IMR-90 (cell line): ENCODE data around the gene PHF11. TPM values are rescaled to one million over a fixed set of nuclear protein-coding genes. Genes with fewer than 3 reads are reported as not detected.

Source experiments
- ATAC-seq: fragments of 200-7000 bp; cut with Tn5 transposase; 2 replicates; pipeline ENCODE4 v1.9.1; 2020; ENCODE audit warnings: low read depth, mild to moderate bottlenecking, moderate library complexity
- BruUV-seq: library from RNA; stranded (reverse); fragments of 400-500 nt; replicated peaks from 2 replicates; lab custom pipeline; 2021; lab: Mats Ljungman, UMichigan
- CTCF ChIA-PET: fragments of 300-600 bp; formaldehyde crosslinking; extraction: SDS; loops from one replicate; lab custom pipeline; 2021; ENCODE audit warnings: antibody characterized with exemption; lab: Yijun Ruan, JAX
- POLR2A ChIA-PET: fragments of 300-600 bp; sonication (Branson Sonifier 250); formaldehyde crosslinking; loops from one replicate; lab custom pipeline; 2022; ENCODE audit warnings: antibody characterized with exemption; ENCODE audit not compliant: unreplicated experiment; lab: Charles Lee
- DNase-seq: peaks from one replicate; pipeline ENCODE4 v3.0.0; 2013
- H2AFZ ChIP-seq: replicated peaks from 2 replicates; pipeline ENCODE3; 2013; ENCODE audit warnings: low read length, mild to moderate bottlenecking; ENCODE audit not compliant: poor library complexity
- H2AK5ac ChIP-seq: 2 replicates; pipeline ENCODE4 v1.6.1; 2013; ENCODE audit warnings: low read depth, low read length, inconsistent platforms
- H2AK9ac ChIP-seq: replicated peaks from 2 replicates; pipeline ENCODE3; 2013; ENCODE audit warnings: mild to moderate bottlenecking, low read depth, low read length, moderate library complexity; ENCODE audit not compliant: poor library complexity
- H2BK120ac ChIP-seq: 2 replicates; pipeline ENCODE4 v1.6.1; 2013; ENCODE audit warnings: low read depth, low read length, inconsistent platforms
- H2BK15ac ChIP-seq: 3 replicates; pipeline ENCODE4 v1.6.1; 2013; ENCODE audit warnings: low read depth, low read length, inconsistent platforms
- H2BK20ac ChIP-seq: 2 replicates; pipeline ENCODE4 v1.6.1; 2013; ENCODE audit warnings: low read depth, mild to moderate bottlenecking, inconsistent platforms, low read length, moderate library complexity
- H2BK5ac ChIP-seq: 2 replicates; pipeline ENCODE4 v1.6.1; 2013; ENCODE audit warnings: mild to moderate bottlenecking, low read depth, low read length, inconsistent platforms; ENCODE audit not compliant: poor library complexity, severe bottlenecking
- H3K14ac ChIP-seq: replicated peaks from 2 replicates; pipeline ENCODE4 v1.6.1; 2013; ENCODE audit warnings: low read depth, low read length, inconsistent platforms
- H3K18ac ChIP-seq: 2 replicates; pipeline ENCODE4 v1.6.1; 2013; ENCODE audit warnings: low read depth, low read length, control low read depth
- H3K23ac ChIP-seq: 2 replicates; pipeline ENCODE4 v1.6.1; 2013; ENCODE audit warnings: low read depth, low read length, inconsistent platforms
- H3K27ac ChIP-seq: 2 replicates; pipeline ENCODE4 v1.5.1; 2013; ENCODE audit warnings: mild to moderate bottlenecking, control low read depth, low read length; ENCODE audit not compliant: insufficient read depth
- H3K27me3 ChIP-seq: 2 replicates; pipeline ENCODE4 v1.6.1; 2013; ENCODE audit warnings: low read length; ENCODE audit not compliant: control insufficient read depth, insufficient read depth
- H3K36me3 ChIP-seq: 2 replicates; pipeline ENCODE4 v1.6.1; 2013; ENCODE audit warnings: low read length, mixed read lengths; ENCODE audit not compliant: control insufficient read depth, insufficient read depth
- H3K4ac ChIP-seq: 2 replicates; pipeline ENCODE4 v1.6.1; 2013; ENCODE audit warnings: low read depth, low read length, inconsistent platforms
- H3K4me1 ChIP-seq: 2 replicates; pipeline ENCODE4 v1.6.1; 2013; ENCODE audit warnings: low read length, mixed read lengths; ENCODE audit not compliant: control insufficient read depth, insufficient read depth
- H3K4me2 ChIP-seq: 2 replicates; pipeline ENCODE4 v1.6.1; 2013; ENCODE audit warnings: low read depth, mild to moderate bottlenecking, control low read depth, low read length, moderate library complexity
- H3K4me3 ChIP-seq: 2 replicates; pipeline ENCODE4 v1.5.1; 2013; ENCODE audit warnings: low read depth, mild to moderate bottlenecking, control low read depth, low read length, moderate library complexity; ENCODE audit not compliant: insufficient read depth
- H3K56ac ChIP-seq: 2 replicates; pipeline ENCODE4 v1.6.1; 2013; ENCODE audit warnings: low read length, inconsistent platforms; ENCODE audit not compliant: insufficient read depth; ENCODE audit errors: extremely low read depth
- H3K79me1 ChIP-seq, 2 experiments: 2 replicates each; pipeline ENCODE4 v1.6.1; 2013; ENCODE audit warnings: low read length in 2 of 2, inconsistent platforms in 1 of 2, low read depth in 1 of 2
- H3K9ac ChIP-seq: 2 replicates; pipeline ENCODE4 v1.6.1; 2013; ENCODE audit warnings: low read depth, low read length, control low read depth
- H3K9me1 ChIP-seq: 2 replicates; pipeline ENCODE4 v1.6.1; 2013; ENCODE audit warnings: low read length, inconsistent platforms; ENCODE audit not compliant: insufficient read depth
- H3K9me3 ChIP-seq: 2 replicates; pipeline ENCODE4 v1.6.1; 2013; ENCODE audit warnings: low read length; ENCODE audit not compliant: control insufficient read depth, insufficient read depth
- H4K20me1 ChIP-seq: 2 replicates; pipeline ENCODE4 v1.6.1; 2013; ENCODE audit warnings: low read length, inconsistent platforms; ENCODE audit not compliant: insufficient read depth
- H4K5ac ChIP-seq: 2 replicates; pipeline ENCODE4 v1.6.1; 2013; ENCODE audit warnings: mild to moderate bottlenecking, low read depth, low read length, control low read depth
- H4K8ac ChIP-seq, 2 experiments: 2 replicates each; pipeline ENCODE4 v1.6.1; 2013; ENCODE audit warnings: low read depth in 2 of 2, low read length in 2 of 2, control low read depth in 1 of 2, inconsistent platforms in 1 of 2
- H4K91ac ChIP-seq: 2 replicates; pipeline ENCODE4 v1.6.1; 2013; ENCODE audit warnings: low read depth, low read length, inconsistent platforms; ENCODE audit not compliant: insufficient read depth
- BHLHE40 ChIP-seq: fragments of 150-350 bp; IDR thresholded peaks from 2 replicates; pipeline ENCODE4 v1.6.1; 2016; ENCODE audit warnings: mild to moderate bottlenecking, low read depth, low read length
- CEBPB ChIP-seq: IDR thresholded peaks from 2 replicates; pipeline ENCODE4 v1.6.1; 2012; ENCODE audit warnings: low read depth, low read length, improper control_type of control experiment
- CHD1 ChIP-seq: IDR thresholded peaks from 2 replicates; pipeline ENCODE4 v1.6.1; 2012; ENCODE audit warnings: low read depth, low read length, improper control_type of control experiment
- ELK1 ChIP-seq: fragments of 150-350 bp; IDR thresholded peaks from 2 replicates; pipeline ENCODE4 v1.6.1; 2016; ENCODE audit warnings: low read depth, mild to moderate bottlenecking, low read length, moderate library complexity, borderline replicate concordance
- FOS ChIP-seq: fragments of 150-350 bp; IDR thresholded peaks from 2 replicates; pipeline ENCODE4 v1.6.1; 2016; ENCODE audit warnings: low read depth, low read length
- MAFK ChIP-seq: IDR thresholded peaks from 2 replicates; pipeline ENCODE4 v1.6.1; 2012; ENCODE audit warnings: low read depth, low read length, improper control_type of control experiment
- MAZ ChIP-seq: IDR thresholded peaks from 2 replicates; pipeline ENCODE4 v1.6.1; 2012; ENCODE audit warnings: low read depth, mild to moderate bottlenecking, low read length, improper control_type of control experiment, moderate library complexity, borderline replicate concordance
- MXI1 ChIP-seq: IDR thresholded peaks from 2 replicates; pipeline ENCODE4 v1.6.1; 2012; ENCODE audit warnings: low read depth, mild to moderate bottlenecking, low read length, moderate library complexity, borderline replicate concordance
- NFE2L2 ChIP-seq: fragments of 150-350 bp; IDR thresholded peaks from 2 replicates; pipeline ENCODE4 v1.6.1; 2016; ENCODE audit warnings: low read depth, mild to moderate bottlenecking, low read length
- POLR2A ChIP-seq: IDR thresholded peaks from 2 replicates; pipeline ENCODE4 v1.6.1; 2012; ENCODE audit warnings: mild to moderate bottlenecking, low read depth, low read length
- RAD21 ChIP-seq: IDR thresholded peaks from 2 replicates; pipeline ENCODE4 v1.6.1; 2012; ENCODE audit warnings: low read length, improper control_type of control experiment
- RCOR1 ChIP-seq: IDR thresholded peaks from 2 replicates; pipeline ENCODE4 v1.6.1; 2012; ENCODE audit warnings: mild to moderate bottlenecking, low read length, improper control_type of control experiment; ENCODE audit not compliant: insufficient replicate concordance
- RFX5 ChIP-seq: IDR thresholded peaks from 2 replicates; pipeline ENCODE4 v1.8.0; 2012; ENCODE audit warnings: low read depth, mild to moderate bottlenecking, low read length, moderate library complexity
- SMC3 ChIP-seq: fragments of 150-350 bp; IDR thresholded peaks from 2 replicates; pipeline ENCODE4 v1.6.1; 2016; ENCODE audit warnings: low read depth, mild to moderate bottlenecking, antibody characterized with exemption, low read length, moderate library complexity
- WGBS, 2 experiments: methylation state at CpG; one replicate each; pipeline versions ENCODE4 v1.1.5 to v1.1.7; 2013; ENCODE audit warnings: missing lambda C conversion rate in 2 of 2; ENCODE audit not compliant: insufficient read length in 1 of 2; ENCODE audit errors: extremely low coverage in 2 of 2; 5-methylcytosine and 5-hydroxymethylcytosine counted together
- dilution Hi-C: fragments of 300-500 bp; cut with HindIII; formaldehyde crosslinking; loops from one replicate; pipeline ENCODE4 v1.14.3; 2018; ENCODE audit warnings: low sequenced_read_pairs; ENCODE audit not compliant: unreplicated experiment
- in situ Hi-C: fragments of 300-500 bp; cut with MboI; formaldehyde crosslinking; loops from 3 replicates; pipeline ENCODE4 v1.14.3; 2019; ENCODE audit warnings: low sequenced_read_pairs, inconsistent platforms, mixed read lengths
- intact Hi-C: fragments of 100-400 bp; cut with micrococcal nuclease; formaldehyde crosslinking; loops from 2 replicates; pipeline ENCODE4 v1.10.0; 2022
- polyA plus RNA-seq, 3 experiments: library from polyadenylated mRNA; depleted of rRNA; stranded (reverse); fragments of >200 nt; gene quantifications; 2 replicates each; pipeline ENCODE4 v1.2.3, GENCODE V29; 2012; ENCODE audit warnings: low replicate concordance in 1 of 3
- total RNA-seq: library from RNA; depleted of rRNA; stranded (reverse); fragments of >200 nt; gene quantifications from 2 replicates; pipeline ENCODE4 v1.2.3, GENCODE V29; 2012
- TF ChIP-seq, protein P1 (sequence below): fragments of 150-350 bp; IDR thresholded peaks from 2 replicates; pipeline ENCODE4 v1.6.1; 2017; ENCODE audit warnings: mild to moderate bottlenecking, antibody characterized with exemption, low read length, low read depth
- TF ChIP-seq, protein P2 (sequence below): conservative IDR thresholded peaks from 2 replicates; pipeline ENCODE4 v1.5.1; 2012; ENCODE audit warnings: mild to moderate bottlenecking, low read depth, low read length, improper control_type of control experiment

PHF11 gene
- total and polyA plus RNA-seq, 2 of the 4 experiments (the other 2 are of a cell fraction) = 3.9 to 15.4 TPM

- TSS peak; percentile 14 for BruUV-seq
- Histone ChIP-seq H2BK5ac (no peak overlapping the region), H2AK9ac (no peak overlapping the region), H3K18ac (no peak overlapping the region), H2BK20ac (peak overlapping the region; percentile 6; the same call in 1 of the 2 replicates), H3K4me3 (no peak overlapping the region), H3K9me1 (peaks cover 14% of the 10 kb centered on the region; the same call in 1 of the 2 replicates), H4K8ac (no peak overlapping the region), H2BK120ac (no peak overlapping the region; the same call in 1 of the 2 replicates), H3K9ac (no peak overlapping the region), H3K9me3 (no peaks in the 10 kb centered on the region), H2AK5ac (peak overlapping the region; percentile 59), H3K4me1 (peaks cover 12% of the 10 kb centered on the region), H4K91ac (no peak overlapping the region; the same call in none of the 2 replicates), H3K36me3 (no peaks in the 10 kb centered on the region; the same call in 1 of the 2 replicates), H3K4ac (peak overlapping the region; percentile 19; the same call in 1 of the 2 replicates), H3K27me3 (no peaks in the 10 kb centered on the region), H3K27ac (no peak overlapping the region), H2BK15ac (peak overlapping the region; percentile 36; the same call in 1 of the 3 replicates), H3K4me2 (no peak overlapping the region), H4K20me1 (no peaks in the 10 kb centered on the region), H3K56ac (no peak overlapping the region), H3K23ac (0 out of 2 replicates have a peak overlapping the region, but pooled peaks have one; percentile 13), H2AFZ (no peak overlapping the region), H3K79me1 (peaks cover 0 to 27% of the 10 kb centered on the region in 2 experiments; a peak in 3 of 4 replicates), H4K5ac (no peak overlapping the region), H3K14ac (no peak overlapping the region)
- dilution Hi-C loops = no loop called here
- no peak for TF ChIP-seq NFE2L2
- no peak for TF ChIP-seq MXI1
- no peak for TF ChIP-seq RCOR1
- no peak for TF ChIP-seq SMC3
- TF ChIP-seq FOS = no peak
- TF ChIP-seq CHD1 = no peak
- TF ChIP-seq BHLHE40 = no peak
- TF ChIP-seq, protein P1, sequence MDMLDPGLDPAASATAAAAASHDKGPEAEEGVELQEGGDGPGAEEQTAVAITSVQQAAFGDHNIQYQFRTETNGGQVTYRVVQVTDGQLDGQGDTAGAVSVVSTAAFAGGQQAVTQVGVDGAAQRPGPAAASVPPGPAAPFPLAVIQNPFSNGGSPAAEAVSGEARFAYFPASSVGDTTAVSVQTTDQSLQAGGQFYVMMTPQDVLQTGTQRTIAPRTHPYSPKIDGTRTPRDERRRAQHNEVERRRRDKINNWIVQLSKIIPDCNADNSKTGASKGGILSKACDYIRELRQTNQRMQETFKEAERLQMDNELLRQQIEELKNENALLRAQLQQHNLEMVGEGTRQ = no peak
- TF ChIP-seq, protein P2, sequence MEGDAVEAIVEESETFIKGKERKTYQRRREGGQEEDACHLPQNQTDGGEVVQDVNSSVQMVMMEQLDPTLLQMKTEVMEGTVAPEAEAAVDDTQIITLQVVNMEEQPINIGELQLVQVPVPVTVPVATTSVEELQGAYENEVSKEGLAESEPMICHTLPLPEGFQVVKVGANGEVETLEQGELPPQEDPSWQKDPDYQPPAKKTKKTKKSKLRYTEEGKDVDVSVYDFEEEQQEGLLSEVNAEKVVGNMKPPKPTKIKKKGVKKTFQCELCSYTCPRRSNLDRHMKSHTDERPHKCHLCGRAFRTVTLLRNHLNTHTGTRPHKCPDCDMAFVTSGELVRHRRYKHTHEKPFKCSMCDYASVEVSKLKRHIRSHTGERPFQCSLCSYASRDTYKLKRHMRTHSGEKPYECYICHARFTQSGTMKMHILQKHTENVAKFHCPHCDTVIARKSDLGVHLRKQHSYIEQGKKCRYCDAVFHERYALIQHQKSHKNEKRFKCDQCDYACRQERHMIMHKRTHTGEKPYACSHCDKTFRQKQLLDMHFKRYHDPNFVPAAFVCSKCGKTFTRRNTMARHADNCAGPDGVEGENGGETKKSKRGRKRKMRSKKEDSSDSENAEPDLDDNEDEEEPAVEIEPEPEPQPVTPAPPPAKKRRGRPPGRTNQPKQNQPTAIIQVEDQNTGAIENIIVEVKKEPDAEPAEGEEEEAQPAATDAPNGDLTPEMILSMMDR = no peak
- no peak for TF ChIP-seq ELK1
- no peak for TF ChIP-seq CEBPB
- TF ChIP-seq POLR2A = no peak
- no peak for TF ChIP-seq RAD21
- TF ChIP-seq RFX5 = no peak
- TF ChIP-seq MAFK = no peak
- no peak for TF ChIP-seq MAZ
- in situ Hi-C loops = no loop called here
- POLR2A ChIA-PET = interaction anchor here (0.5 kb wide), 1 partner anchor 53 kb away, joined by 3 read pairs; the partner anchor contains the start of genes CAB39L and SETDB2
- ATAC-seq (no peak), DNase-seq (no peak)
- WGBS, 2 experiments = 89% methylated on average over 3 of the region's 5 CpGs; no CpG with 5 or more reads in 1 of the 2 experiments
- intact Hi-C loops = no loop called here
- CTCF ChIA-PET = no interaction called here
Observed at GRCh38 chr13:49497272-49497671, 1.5 kb downstream of the PHF11 start.
